Spleen (tissue), 11 donors: ENCODE results near the gene GOSR2. TPM values are rescaled to one million over a fixed set of nuclear protein-coding genes. Genes with fewer than 3 reads are reported as not detected.

Experiments
- DNase-seq: peaks from one replicate; pipeline ENCODE4 v3.0.0-alpha.2; 2020
- H3K27ac ChIP-seq, 8 donors: fragments of 200-600 bp; sonication (generic) in 7 of 8; 1 replicate in 4 of 8; 2 replicates in 4 of 8; pipeline versions ENCODE4 v1.5.0 to v1.8.0; 2016 to 2021; ENCODE audit warnings: inconsistent platforms in 4 of 8, mild to moderate bottlenecking in 4 of 8, moderate library complexity in 1 of 8
- H3K27me3 ChIP-seq, 7 donors: fragments of 200-600 bp; sonication (generic) in 6 of 7; replicated peaks in 1 of 7; 1 replicate in 4 of 7; 2 replicates in 3 of 7; pipeline versions ENCODE4 v1.5.0 to v1.8.0; 2016 to 2021; ENCODE audit warnings: inconsistent platforms in 3 of 7, mild to moderate bottlenecking in 1 of 7
- H3K36me3 ChIP-seq, 6 donors: fragments of 200-600 bp; sonication (generic) in 5 of 6; 1 replicate in 4 of 6; 2 replicates in 2 of 6; pipeline versions ENCODE4 v1.5.0 to v1.8.0; 2016 to 2021; ENCODE audit warnings: inconsistent platforms in 2 of 6
- H3K4me1 ChIP-seq, 6 donors: fragments of 200-600 bp; sonication (generic) in 5 of 6; 1 replicate in 3 of 6; 2 replicates in 3 of 6; pipeline versions ENCODE4 v1.5.0 to v1.8.0; 2016 to 2021; ENCODE audit warnings: inconsistent platforms in 3 of 6
- H3K4me3 ChIP-seq, 8 donors: fragments of 200-600 bp; sonication (generic) in 7 of 8; 1 replicate in 4 of 8; 2 replicates in 4 of 8; pipeline versions ENCODE4 v1.5.0 to v1.8.0; 2016 to 2021; ENCODE audit warnings: inconsistent platforms in 4 of 8, mild to moderate bottlenecking in 4 of 8, moderate library complexity in 2 of 8
- H3K9me3 ChIP-seq, 8 donors: fragments of 200-600 bp; sonication (generic) in 7 of 8; 1 replicate in 4 of 8; 2 replicates in 4 of 8; pipeline versions ENCODE4 v1.5.0 to v1.8.0; 2016 to 2021; ENCODE audit warnings: inconsistent platforms in 4 of 8
- CTCF ChIP-seq, 11 experiments: fragments of 200-600 bp in 7 of 11; fragments of 450-650 bp in 4 of 11; sonication (generic) in 4 of 11; IDR thresholded peaks in 8 of 11; conservative IDR thresholded peaks in 3 of 11; 1 replicate in 7 of 11; 2 replicates in 4 of 11; pipeline versions ENCODE4 v1.4.0 to v1.8.0; 2016 to 2021; ENCODE audit warnings: antibody characterized with exemption in 11 of 11, inconsistent platforms in 4 of 11, mild to moderate bottlenecking in 1 of 11
- POLR2A ChIP-seq, 3 donors: fragments of 450-650 bp; IDR thresholded peaks; one replicate each; pipeline ENCODE4 v1.5.1; 2017; ENCODE audit warnings: antibody characterized with exemption in 3 of 3, mild to moderate bottlenecking in 1 of 3
- POLR2AphosphoS5 ChIP-seq, 3 donors: sonication (generic); formaldehyde crosslinking; IDR thresholded peaks; one replicate each; pipeline ENCODE4 v1.5.1; 2017; ENCODE audit warnings: antibody characterized with exemption in 3 of 3
- WGBS, 5 donors: extraction: QIAGEN DNeasy Blood & Tissue Kit in 3 of 5; methylation state at CpG; one replicate each; pipeline versions ENCODE4 v1.1.5 to v1.1.7; 2013 to 2018; 5-methylcytosine and 5-hydroxymethylcytosine counted together
- intact Hi-C: fragments of 100-400 bp; cut with DNase I; formaldehyde crosslinking; loops from one replicate; pipeline ENCODE4 v1.15.0; 2023; ENCODE audit warnings: low total_unique reads
- polyA plus RNA-seq, 3 donors: library from polyadenylated mRNA; stranded (reverse); fragments of 200-250 nt; gene quantifications; one replicate each; pipeline ENCODE4 v1.2.1, GENCODE V29; 2013
- total RNA-seq, 7 donors: library from RNA; depleted of rRNA in 3 of 7; stranded (reverse); fragments of >200 nt in 3 of 7; fragmentation: NEBNext Ultra II Directional in 4 of 7; extraction: Animal tissue kit (Norgen Biotek cat#: 25700) in 4 of 7; gene quantifications; one replicate each; pipeline versions ENCODE4 v1.1.0 to v1.2.1, GENCODE V29; 2016 to 2021
- donor health status: healthy with polysubstance abuse.
- donor health status: DM: no; HTN: no; CAD: no; lungs with moderate emphysema.
- donor health status: DM: no; HTN: no; CAD: no.
- donor health status: Bipolar disorder and iron deficiency.
- donor health status: healthy.
- donor health status: DM: no; HTN: no; CAD: no.
- donor health status: DM: yes; HTN: yes; CAD: no.

The GOSR2 gene
- total and polyA plus RNA-seq, 10 donors: 19.2 to 114 (median 80.0) TPM

- intact Hi-C loops: no loop called here
- Histone ChIP-seq H3K4me1 (peaks cover 0 to 20% (median 9%) of the 10 kb centered on the region in 6 donors), H3K27me3 (peaks cover 0 to 14% (median 0%) of the 10 kb centered on the region in 7 donors), H3K36me3 (no peaks in the 10 kb centered on the region), H3K4me3 (no peak overlapping the region), H3K9me3 (no peaks in the 10 kb centered on the region), H3K27ac (no peak overlapping the region)
- 75 to 90% (median 81%) methylated on average over 9 to 10 of the region's 10 CpGs for WGBS, 5 donors
- no peak for DNase-seq
- TF ChIP-seq POLR2A (IDR thresholded peaks at IDR 0.05) (no peak), CTCF (IDR thresholded peaks at IDR 0.05 in 8 of 11, conservative IDR thresholded peaks at IDR 0.05 in 3 of 11) (no peak), POLR2AphosphoS5 (IDR thresholded peaks at IDR 0.05) (no peak)
These were observed 12.6 kb upstream of the GOSR2 start for GRCh38 chr17:46910179-46910927.

- WGBS, 5 donors: 85 to 96% (median 93%) methylated on average over 3 of the region's 3 CpGs
- H3K27me3 ChIP-seq: peaks cover 0 to 14% (median 0%) of the 10 kb centered on the region in 7 donors
- H3K9me3 ChIP-seq: no peaks in the 10 kb centered on the region
- no peak overlapping the region for H3K27ac ChIP-seq
- intact Hi-C loops: no loop called here
- no peak for DNase-seq
- H3K36me3 ChIP-seq: no peaks in the 10 kb centered on the region
- H3K4me3 ChIP-seq: no peak overlapping the region
- peaks cover 0 to 10% (median 3%) of the 10 kb centered on the region in 6 donors for H3K4me1 ChIP-seq
- TF ChIP-seq POLR2A (IDR thresholded peaks at IDR 0.05) (no peak), CTCF (IDR thresholded peaks at IDR 0.05 in 8 of 11, conservative IDR thresholded peaks at IDR 0.05 in 3 of 11) (no peak), POLR2AphosphoS5 (IDR thresholded peaks at IDR 0.05) (no peak)
These were observed 11.6 kb upstream of the GOSR2 start for GRCh38 chr17:46911311-46911710.

- Histone ChIP-seq H3K27me3 (no peaks in the 10 kb centered on the region), H3K4me1 (no peaks in the 10 kb centered on the region), H3K9me3 (no peaks in the 10 kb centered on the region), H3K27ac (no peak overlapping the region), H3K4me3 (no peak overlapping the region), H3K36me3 (no peaks in the 10 kb centered on the region)
- WGBS, 5 donors: 0 to 56% (median 55%) methylated on average over 1 of the region's 1 CpG
- DNase-seq: no peak
- TF ChIP-seq POLR2A (IDR thresholded peaks at IDR 0.05): no peak
- TF ChIP-seq POLR2AphosphoS5 (IDR thresholded peaks at IDR 0.05): no peak
- no peak for TF ChIP-seq CTCF (IDR thresholded peaks at IDR 0.05 in 8 of 11, conservative IDR thresholded peaks at IDR 0.05 in 3 of 11)
- intact Hi-C loops: no loop called here
These were observed 7.4 kb upstream of the GOSR2 start for GRCh38 chr17:46915596-46915995.

GRCh38 chr17:46916211-46916610 lies 6.7 kb upstream of the GOSR2 start:
- no peak for DNase-seq
- no peak for TF ChIP-seq POLR2A (IDR thresholded peaks at IDR 0.05)
- no peak for TF ChIP-seq POLR2AphosphoS5 (IDR thresholded peaks at IDR 0.05)
- TF ChIP-seq CTCF (IDR thresholded peaks at IDR 0.05 in 8 of 11, conservative IDR thresholded peaks at IDR 0.05 in 3 of 11): no peak
- H3K27ac ChIP-seq: no peak overlapping the region
- no peaks in the 10 kb centered on the region for H3K27me3 ChIP-seq
- H3K9me3 ChIP-seq: no peaks in the 10 kb centered on the region
- H3K4me3 ChIP-seq: no peak overlapping the region
- no peaks in the 10 kb centered on the region for H3K36me3 ChIP-seq
- H3K4me1 ChIP-seq: no peaks in the 10 kb centered on the region
- intact Hi-C loops: no loop called here
- 92 to 97% (median 94%) methylated on average over 2 of the region's 2 CpGs for WGBS, 5 donors
